MM.1S (cell line): ENCODE results near the gene RITA1.
"Not testable (repeated sequence)": the region's sequence is repeated elsewhere in the genome, so short reads cannot be mapped to it uniquely, and the experiment has no call there.

Experiments used
- DNase-seq: peaks from one replicate; pipeline ENCODE4 v3.0.0-alpha.2; 2015
- H2AFZ ChIP-seq: fragments of 300-600 bp; sonication (generic); 2 replicates; pipeline ENCODE4 v1.6.0; 2016; ENCODE audit warnings: antibody characterized with exemption, low read length
- H3F3A ChIP-seq: fragments of 300-600 bp; sonication (generic); 2 replicates; pipeline ENCODE4 v1.6.1; 2016; ENCODE audit warnings: mild to moderate bottlenecking, antibody characterized with exemption, low read length, moderate library complexity, mixed read lengths; ENCODE audit not compliant: insufficient read depth
- H3K27ac ChIP-seq: fragments of 300-600 bp; sonication (generic); 2 replicates; pipeline ENCODE4 v1.5.1; 2016; ENCODE audit warnings: mild to moderate bottlenecking, low read length
- H3K27me3 ChIP-seq: fragments of 300-600 bp; sonication (generic); replicated peaks from 2 replicates; pipeline ENCODE4 v1.6.0; 2016; ENCODE audit warnings: low read length; ENCODE audit not compliant: insufficient read depth
- H3K36me3 ChIP-seq: fragments of 300-600 bp; sonication (generic); replicated peaks from 2 replicates; pipeline ENCODE4 v1.6.1; 2016; ENCODE audit warnings: mild to moderate bottlenecking, low read length, mixed read lengths; ENCODE audit not compliant: insufficient read depth
- H3K4me1 ChIP-seq: fragments of 300-600 bp; sonication (generic); 2 replicates; pipeline ENCODE4 v1.6.1; 2016; ENCODE audit warnings: low read length, mixed read lengths
- H3K4me2 ChIP-seq: fragments of 300-600 bp; sonication (generic); 2 replicates; pipeline ENCODE4 v1.6.0; 2016; ENCODE audit warnings: low read depth, low read length
- H3K4me3 ChIP-seq: fragments of 300-600 bp; sonication (generic); 2 replicates; pipeline ENCODE4 v1.5.1; 2016; ENCODE audit warnings: low read length, mixed read lengths
- H3K79me2 ChIP-seq: fragments of 300-600 bp; sonication (generic); 2 replicates; pipeline ENCODE4 v1.6.1; 2016; ENCODE audit warnings: mixed run types, low read length, mixed read lengths
- H3K9ac ChIP-seq: fragments of 300-600 bp; sonication (generic); 2 replicates; pipeline ENCODE4 v1.6.1; 2016; ENCODE audit warnings: low read length, mixed read lengths
- H3K9me2 ChIP-seq: fragments of 300-600 bp; sonication (generic); replicated peaks from 2 replicates; pipeline ENCODE4 v1.6.1; 2016; ENCODE audit warnings: mild to moderate bottlenecking, low read length, mixed read lengths; ENCODE audit not compliant: insufficient read depth
- H3K9me3 ChIP-seq: fragments of 300-600 bp; sonication (generic); replicated peaks from 2 replicates; pipeline ENCODE4 v1.6.1; 2016; ENCODE audit warnings: mild to moderate bottlenecking, low read length, mixed read lengths; ENCODE audit not compliant: insufficient read depth
- H4K20me1 ChIP-seq: fragments of 300-600 bp; sonication (generic); 2 replicates; pipeline ENCODE4 v1.6.1; 2016; ENCODE audit warnings: mild to moderate bottlenecking, low read length, moderate library complexity, mixed read lengths; ENCODE audit not compliant: insufficient read depth
- CTCF ChIP-seq: fragments of 300-600 bp; sonication (generic); IDR thresholded peaks from 2 replicates; pipeline ENCODE4 v1.5.1; 2016; ENCODE audit warnings: antibody characterized with exemption, low read length, mixed read lengths
- EZH2 ChIP-seq: fragments of 300-600 bp; sonication (generic); optimal IDR thresholded peaks from 2 replicates; pipeline ENCODE3; 2017; ENCODE audit warnings: low read depth, mild to moderate bottlenecking, antibody characterized with exemption, low read length, mixed read lengths
- EZH2phosphoT487 ChIP-seq: fragments of 300-600 bp; sonication (generic); IDR thresholded peaks from 2 replicates; pipeline ENCODE4 v1.6.1; 2018; ENCODE audit warnings: antibody characterized with exemption, low read length

RITA1 gene

GRCh38 chr12:113137861-113138783 lies 47.4 kb upstream of the RITA1 start:
- Histone ChIP-seq H3K27me3 (no peaks in the 10 kb centered on the region), H3K9ac (no peak overlapping the region), H3K9me2 (no peaks in the 10 kb centered on the region), H3F3A (no peaks in the 10 kb centered on the region), H3K9me3 (no peaks in the 10 kb centered on the region), H3K4me1 (no peaks in the 10 kb centered on the region), H3K36me3 (no peaks in the 10 kb centered on the region), H3K27ac (no peak overlapping the region), H3K4me2 (no peak overlapping the region), H4K20me1 (no peaks in the 10 kb centered on the region), H2AFZ (no peak overlapping the region), H3K4me3 (no peak overlapping the region), H3K79me2 (no peaks in the 10 kb centered on the region)
- TF ChIP-seq EZH2: no peak
- TF ChIP-seq CTCF: no peak
- TF ChIP-seq EZH2phosphoT487: no peak
- DNase-seq: no peak

GRCh38 chr12:113138826-113139225 lies 46.7 kb upstream of the RITA1 start:
- Histone ChIP-seq H3K9me3 (no peaks in the 10 kb centered on the region), H3K79me2 (no peaks in the 10 kb centered on the region), H3K4me1 (no peaks in the 10 kb centered on the region), H3F3A (no peaks in the 10 kb centered on the region), H3K4me2 (no peak overlapping the region), H4K20me1 (no peaks in the 10 kb centered on the region), H3K36me3 (no peaks in the 10 kb centered on the region), H3K27me3 (no peaks in the 10 kb centered on the region), H2AFZ (no peak overlapping the region), H3K4me3 (no peak overlapping the region), H3K27ac (no peak overlapping the region), H3K9ac (no peak overlapping the region), H3K9me2 (no peaks in the 10 kb centered on the region)
- no peak for TF ChIP-seq EZH2phosphoT487
- TF ChIP-seq CTCF: no peak
- no peak for TF ChIP-seq EZH2
- DNase-seq: no peak

GRCh38 chr12:113140706-113141105 lies 44.8 kb upstream of the RITA1 start:
- Histone ChIP-seq H3K4me2 (no peak overlapping the region), H3F3A (no peaks in the 10 kb centered on the region), H3K9ac (no peak overlapping the region), H3K4me1 (no peaks in the 10 kb centered on the region), H3K9me2 (no peaks in the 10 kb centered on the region), H3K27me3 (no peaks in the 10 kb centered on the region), H3K4me3 (no peak overlapping the region), H2AFZ (no peak overlapping the region), H3K36me3 (no peaks in the 10 kb centered on the region), H3K9me3 (no peaks in the 10 kb centered on the region), H4K20me1 (no peaks in the 10 kb centered on the region), H3K79me2 (no peaks in the 10 kb centered on the region), H3K27ac (no peak overlapping the region)
- no peak for TF ChIP-seq CTCF
- DNase-seq: no peak

- not testable (repeated sequence) for H3K4me3 ChIP-seq, H3K27ac ChIP-seq, H3K9me3 ChIP-seq, H3K27me3 ChIP-seq, H3K4me1 ChIP-seq, H2AFZ ChIP-seq, H3K9ac ChIP-seq, H4K20me1 ChIP-seq, DNase-seq, H3F3A ChIP-seq, H3K79me2 ChIP-seq, H3K4me2 ChIP-seq, H3K36me3 ChIP-seq, H3K9me2 ChIP-seq
Observed at GRCh38 chr12:113141716-113142115, 43.8 kb upstream of the RITA1 start.
